Stomach (tissue), 9 donors: Measurements from ENCODE around the gene OCRL. TPM values are rescaled to one million over a fixed set of nuclear protein-coding genes. Genes with fewer than 3 reads are reported as not detected.

Source experiments
- DNase-seq, 2 donors: peaks; one replicate each; pipeline versions ENCODE4 v3.0.0 to v3.0.0-alpha.2; 2013 to 2019
- H3K27ac ChIP-seq, 5 donors: fragments of 200-600 bp in 4 of 5; sonication (generic) in 4 of 5; one replicate each; pipeline ENCODE4 v1.5.1; 2013 to 2019; ENCODE audit warnings: mild to moderate bottlenecking in 1 of 5, moderate library complexity in 1 of 5
- H3K27me3 ChIP-seq, 3 donors: fragments of 200-600 bp; sonication (generic); one replicate each; pipeline ENCODE4 v1.5.1; 2017 to 2019; ENCODE audit warnings: mixed run types in 1 of 3
- H3K36me3 ChIP-seq, 4 donors: fragments of 200-600 bp; sonication (generic); 1 replicate in 3 of 4; 2 replicates in 1 of 4; pipeline ENCODE4 v1.5.1; 2016 to 2019
- H3K4me1 ChIP-seq, 4 donors: fragments of 200-600 bp; sonication (generic); one replicate each; pipeline ENCODE4 v1.5.1; 2016 to 2019
- H3K4me3 ChIP-seq, 4 donors: fragments of 200-600 bp; sonication (generic) in 3 of 4; one replicate each; pipeline ENCODE4 v1.5.1; 2016 to 2019; ENCODE audit warnings: mild to moderate bottlenecking in 1 of 4
- H3K9me3 ChIP-seq, 4 donors: fragments of 200-600 bp; sonication (generic); one replicate each; pipeline ENCODE4 v1.5.1; 2016 to 2019
- EP300 ChIP-seq: sonication (generic); formaldehyde crosslinking; IDR thresholded peaks from one replicate; pipeline ENCODE4 v1.6.1; 2017; ENCODE audit warnings: antibody characterized with exemption
- POLR2A ChIP-seq, 4 donors: fragments of 450-650 bp; IDR thresholded peaks; one replicate each; pipeline ENCODE4 v1.6.1; 2016; ENCODE audit warnings: antibody characterized with exemption in 4 of 4, control low read depth in 2 of 4, mild to moderate bottlenecking in 1 of 4, moderate library complexity in 1 of 4
- POLR2AphosphoS5 ChIP-seq, 3 donors: sonication (generic); formaldehyde crosslinking; IDR thresholded peaks; one replicate each; pipeline ENCODE4 v1.6.1; 2016; ENCODE audit warnings: antibody characterized with exemption in 3 of 3
- WGBS, 5 donors: extraction: QIAGEN DNeasy Blood & Tissue Kit in 3 of 5; methylation state at CpG; one replicate each; pipeline versions ENCODE4 v1.1.5 to v1.1.7; 2013 to 2018; 5-methylcytosine and 5-hydroxymethylcytosine counted together
- intact Hi-C: fragments of 100-400 bp; cut with DNase I; formaldehyde crosslinking; loops from one replicate; pipeline ENCODE4 v1.15.1; 2023; ENCODE audit warnings: low total_unique reads
- polyA plus RNA-seq, 3 donors: library from polyadenylated mRNA; stranded (reverse); fragments of 200-250 nt; gene quantifications; one replicate each; pipeline ENCODE4 v1.2.3, GENCODE V29; 2013
- total RNA-seq, 5 donors: library from RNA; depleted of rRNA; stranded (reverse); fragments of >200 nt; gene quantifications; one replicate each; pipeline versions ENCODE4 v1.1.0 to v1.2.3, GENCODE V29; 2014 to 2016
- TF ChIP-seq, protein P1 (sequence below), 7 experiments: fragments of 450-650 bp in 4 of 7; fragments of 200-600 bp in 3 of 7; sonication (generic) in 3 of 7; IDR thresholded peaks; one replicate each; pipeline ENCODE4 v1.5.1; 2016 to 2019; ENCODE audit warnings: antibody characterized with exemption in 7 of 7, control low read depth in 2 of 7, mild to moderate bottlenecking in 1 of 7
- donor health status: healthy with polysubstance abuse.
- donor health status: Bipolar disorder and iron deficiency.
- donor health status: healthy.

The OCRL gene
- total and polyA plus RNA-seq, 8 donors: 7.9 to 36.2 (median 17.9) TPM

DNA sequence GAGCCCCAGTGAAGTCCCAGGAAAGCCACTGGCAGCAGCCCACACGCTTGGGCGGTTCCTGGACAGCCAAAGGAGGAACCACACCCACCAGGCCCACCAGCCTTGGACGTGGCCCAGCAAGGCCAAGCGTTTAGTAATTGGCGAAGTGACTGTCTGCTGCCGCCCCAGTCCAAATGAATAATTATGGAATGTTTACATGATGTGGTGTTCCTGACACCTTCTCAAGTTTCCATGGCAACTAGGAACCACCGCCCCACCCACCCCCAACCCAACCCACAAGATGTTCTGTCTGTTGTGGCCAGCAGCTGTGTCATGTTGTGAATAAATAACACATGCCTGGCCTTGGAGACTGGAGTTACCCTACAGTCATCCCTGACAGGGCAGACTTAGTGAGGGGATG is 92.4 kb downstream of the OCRL start:
- intact Hi-C loops: no loop called here

DNA sequence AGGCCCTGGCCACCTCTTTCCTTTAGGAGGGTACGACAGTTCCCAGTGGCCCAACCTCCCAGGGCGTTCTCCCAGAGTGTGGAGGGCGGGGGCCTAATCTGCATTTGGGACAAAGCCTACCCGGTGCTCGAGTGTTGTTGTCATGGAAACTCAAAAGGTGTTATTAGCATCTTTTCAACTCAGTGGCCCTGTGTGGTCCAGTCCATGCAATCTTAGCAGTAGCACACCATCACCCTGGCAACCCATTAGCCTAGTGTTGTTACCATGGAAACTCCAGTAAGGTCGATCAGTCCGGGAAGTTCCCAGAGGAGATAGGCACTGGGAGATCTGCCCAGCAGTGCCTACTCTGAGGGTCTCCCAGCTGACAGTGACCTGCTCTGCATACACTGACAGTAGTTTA is 94.5 kb downstream of the OCRL start:
- Histone ChIP-seq H3K27ac (no peak overlapping the region), H3K36me3 (no peaks in the 10 kb centered on the region), H3K27me3 (peaks cover 0 to 2% (median 0%) of the 10 kb centered on the region in 3 donors), H3K4me3 (no peak overlapping the region), H3K4me1 (no peaks in the 10 kb centered on the region), H3K9me3 (peaks cover 0 to 5% (median 0%) of the 10 kb centered on the region in 4 donors)
- 48 to 79% (median 59%) methylated on average over 4 to 7 of the region's 7 CpGs for WGBS, 5 donors
- TF ChIP-seq EP300 (no peak), POLR2A (IDR thresholded peaks at IDR 0.05) (no peak), POLR2AphosphoS5 (IDR thresholded peaks at IDR 0.05) (no peak)
- TF ChIP-seq, protein P1, sequence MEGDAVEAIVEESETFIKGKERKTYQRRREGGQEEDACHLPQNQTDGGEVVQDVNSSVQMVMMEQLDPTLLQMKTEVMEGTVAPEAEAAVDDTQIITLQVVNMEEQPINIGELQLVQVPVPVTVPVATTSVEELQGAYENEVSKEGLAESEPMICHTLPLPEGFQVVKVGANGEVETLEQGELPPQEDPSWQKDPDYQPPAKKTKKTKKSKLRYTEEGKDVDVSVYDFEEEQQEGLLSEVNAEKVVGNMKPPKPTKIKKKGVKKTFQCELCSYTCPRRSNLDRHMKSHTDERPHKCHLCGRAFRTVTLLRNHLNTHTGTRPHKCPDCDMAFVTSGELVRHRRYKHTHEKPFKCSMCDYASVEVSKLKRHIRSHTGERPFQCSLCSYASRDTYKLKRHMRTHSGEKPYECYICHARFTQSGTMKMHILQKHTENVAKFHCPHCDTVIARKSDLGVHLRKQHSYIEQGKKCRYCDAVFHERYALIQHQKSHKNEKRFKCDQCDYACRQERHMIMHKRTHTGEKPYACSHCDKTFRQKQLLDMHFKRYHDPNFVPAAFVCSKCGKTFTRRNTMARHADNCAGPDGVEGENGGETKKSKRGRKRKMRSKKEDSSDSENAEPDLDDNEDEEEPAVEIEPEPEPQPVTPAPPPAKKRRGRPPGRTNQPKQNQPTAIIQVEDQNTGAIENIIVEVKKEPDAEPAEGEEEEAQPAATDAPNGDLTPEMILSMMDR (IDR thresholded peaks at IDR 0.05): no peak
- intact Hi-C loops: no loop called here
- no peak for DNase-seq

More for the DNA sequence above, 92.4 kb downstream of the OCRL start:
- Histone ChIP-seq H3K4me3 (no peak overlapping the region), H3K27ac (no peak overlapping the region), H3K4me1 (no peaks in the 10 kb centered on the region), H3K36me3 (no peaks in the 10 kb centered on the region), H3K9me3 (peaks cover 0 to 5% (median 0%) of the 10 kb centered on the region in 4 donors), H3K27me3 (no peaks in the 10 kb centered on the region)
- peak in 1 of 2 donors; percentile 14 for DNase-seq
- TF ChIP-seq POLR2AphosphoS5 (IDR thresholded peaks at IDR 0.05) (no peak), EP300 (no peak), POLR2A (IDR thresholded peaks at IDR 0.05) (no peak)
- TF ChIP-seq, protein P1 (IDR thresholded peaks at IDR 0.05): no peak
- 63 to 70% (median 64%) methylated on average over 5 to 7 of the region's 7 CpGs for WGBS, 5 donors

DNA sequence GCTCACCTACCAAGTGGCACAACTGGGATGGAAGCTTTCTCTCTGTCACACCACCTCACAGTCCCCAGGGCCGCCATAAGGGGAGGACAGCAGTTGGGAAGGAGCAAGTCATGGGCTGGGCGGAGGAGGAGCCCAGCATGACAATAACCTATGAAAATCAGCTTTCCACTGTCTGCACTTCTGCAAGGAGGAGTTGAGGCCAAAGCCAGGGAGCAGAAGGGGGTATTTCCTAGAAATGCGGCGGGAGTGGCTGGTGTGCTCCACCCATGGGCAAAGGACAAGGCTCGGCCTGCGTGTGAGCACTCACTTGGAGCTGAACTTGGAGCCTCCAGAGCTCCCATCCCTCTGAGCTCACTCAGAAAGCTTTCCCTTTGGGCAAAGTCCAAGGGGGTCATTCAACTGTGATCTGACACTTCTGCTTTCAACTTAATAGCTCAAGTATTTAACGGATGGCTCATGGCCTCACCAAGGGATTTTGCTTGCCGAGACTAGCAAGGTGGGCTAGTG is 96.2 kb downstream of the OCRL start:
- peak in 1 of 2 donors; percentile 59 for DNase-seq
- intact Hi-C loops: loop anchor here (5.0 kb wide), 1 partner anchor 91 kb away; no protein-coding TSS in a partner anchor
- Histone ChIP-seq H3K27me3 (peaks cover 0 to 6% (median 0%) of the 10 kb centered on the region in 3 donors), H3K36me3 (no peaks in the 10 kb centered on the region), H3K27ac (no peak overlapping the region), H3K4me3 (no peak overlapping the region), H3K9me3 (peaks cover 0 to 10% (median 3%) of the 10 kb centered on the region in 4 donors), H3K4me1 (no peaks in the 10 kb centered on the region)
- no peak for TF ChIP-seq POLR2AphosphoS5 (IDR thresholded peaks at IDR 0.05)
- no peak for TF ChIP-seq EP300
- no peak for TF ChIP-seq POLR2A (IDR thresholded peaks at IDR 0.05)
- TF ChIP-seq, protein P1 (IDR thresholded peaks at IDR 0.05): no peak
- 64 to 79% (median 77%) methylated on average over 8 of the region's 8 CpGs for WGBS, 5 donors

DNA sequence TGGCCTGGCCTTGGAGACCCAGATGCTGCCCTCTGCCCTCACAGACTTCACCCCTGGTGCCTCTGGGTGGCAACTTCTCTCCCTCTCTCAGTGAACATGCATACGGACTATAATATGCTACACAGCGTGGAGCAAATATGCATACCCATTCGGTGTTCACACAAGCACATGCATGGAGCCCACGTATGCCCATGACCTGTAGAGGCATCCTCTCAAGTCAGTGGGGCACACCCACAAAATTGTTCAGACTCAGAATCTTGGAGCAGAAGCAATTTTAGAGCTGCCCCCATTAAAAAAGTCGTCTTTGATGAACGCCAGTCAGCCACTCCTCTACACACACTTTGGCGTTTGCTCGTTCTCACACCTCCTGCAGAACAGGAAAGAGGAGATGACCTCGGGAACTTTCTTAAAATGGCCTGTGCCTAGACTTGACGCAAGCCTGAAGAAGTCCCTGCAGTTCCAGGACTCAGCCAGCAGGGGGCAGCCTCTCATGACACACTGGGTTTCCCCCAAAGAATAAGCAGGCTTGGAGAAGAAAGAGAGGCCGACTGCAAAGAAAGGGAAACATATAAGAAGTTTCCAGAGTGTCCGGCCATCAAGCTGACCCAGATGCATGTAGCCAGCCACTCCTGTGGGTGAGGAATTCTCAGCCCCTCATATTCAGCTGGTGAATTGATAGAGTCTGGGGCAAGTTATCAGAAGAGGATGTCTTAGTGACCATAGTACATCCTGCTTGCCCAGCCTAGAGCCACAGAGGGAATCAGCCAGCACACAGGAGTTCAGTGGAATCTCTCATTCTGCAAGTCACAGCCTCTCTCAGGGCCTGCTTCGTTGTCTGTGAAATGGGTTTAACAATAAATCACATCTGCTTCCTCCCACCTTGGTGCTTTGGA is 97.4 kb downstream of the OCRL start:
- H3K27ac ChIP-seq: no peak overlapping the region
- no peaks in the 10 kb centered on the region for H3K36me3 ChIP-seq
- H3K9me3 ChIP-seq: peaks cover 0 to 15% (median 6%) of the 10 kb centered on the region in 4 donors
- intact Hi-C loops: loop anchor here (5.0 kb wide), 1 partner anchor 90 kb away; no protein-coding TSS in a partner anchor
- H3K4me1 ChIP-seq: no peaks in the 10 kb centered on the region
- TF ChIP-seq EP300: no peak
- no peak for TF ChIP-seq POLR2A (IDR thresholded peaks at IDR 0.05)
- TF ChIP-seq, protein P1 (IDR thresholded peaks at IDR 0.05): peak in 5 of 7 experiments; percentile 74 to 93 (median 86)
- TF ChIP-seq POLR2AphosphoS5 (IDR thresholded peaks at IDR 0.05): no peak
- DNase-seq: peak; percentile 75 to 84
- WGBS, 5 donors: 18 to 32% (median 27%) methylated on average over 12 to 13 of the region's 13 CpGs
- H3K4me3 ChIP-seq: no peak overlapping the region
- H3K27me3 ChIP-seq: peaks cover 0 to 6% (median 0%) of the 10 kb centered on the region in 3 donors
